ENCODE data around the gene DPH6.

DNA sequence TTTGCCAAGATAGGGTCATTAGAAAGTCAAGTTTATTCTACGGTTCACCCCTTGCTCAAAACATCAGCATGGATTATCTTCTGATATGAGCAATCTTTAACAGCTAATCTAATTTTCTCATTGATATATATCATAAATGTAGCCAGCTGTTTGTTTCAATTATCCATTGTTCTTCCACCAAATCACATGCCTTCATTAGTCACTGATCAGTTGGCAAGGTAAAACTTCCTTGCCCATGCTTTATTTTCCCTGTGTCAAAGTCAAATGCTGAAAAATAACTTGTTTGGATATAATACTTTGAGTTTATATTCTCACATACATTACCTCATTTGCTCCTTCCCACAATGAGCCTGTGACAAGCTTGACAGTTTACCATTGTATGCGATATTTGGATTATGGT, 60.6 kb downstream of the DPH6 start:
- TF ChIP-seq, protein P1, sequence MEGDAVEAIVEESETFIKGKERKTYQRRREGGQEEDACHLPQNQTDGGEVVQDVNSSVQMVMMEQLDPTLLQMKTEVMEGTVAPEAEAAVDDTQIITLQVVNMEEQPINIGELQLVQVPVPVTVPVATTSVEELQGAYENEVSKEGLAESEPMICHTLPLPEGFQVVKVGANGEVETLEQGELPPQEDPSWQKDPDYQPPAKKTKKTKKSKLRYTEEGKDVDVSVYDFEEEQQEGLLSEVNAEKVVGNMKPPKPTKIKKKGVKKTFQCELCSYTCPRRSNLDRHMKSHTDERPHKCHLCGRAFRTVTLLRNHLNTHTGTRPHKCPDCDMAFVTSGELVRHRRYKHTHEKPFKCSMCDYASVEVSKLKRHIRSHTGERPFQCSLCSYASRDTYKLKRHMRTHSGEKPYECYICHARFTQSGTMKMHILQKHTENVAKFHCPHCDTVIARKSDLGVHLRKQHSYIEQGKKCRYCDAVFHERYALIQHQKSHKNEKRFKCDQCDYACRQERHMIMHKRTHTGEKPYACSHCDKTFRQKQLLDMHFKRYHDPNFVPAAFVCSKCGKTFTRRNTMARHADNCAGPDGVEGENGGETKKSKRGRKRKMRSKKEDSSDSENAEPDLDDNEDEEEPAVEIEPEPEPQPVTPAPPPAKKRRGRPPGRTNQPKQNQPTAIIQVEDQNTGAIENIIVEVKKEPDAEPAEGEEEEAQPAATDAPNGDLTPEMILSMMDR (IDR thresholded peaks at IDR 0.05) = no peak
- TF ChIP-seq POLR2A (IDR thresholded peaks at IDR 0.05) = no peak
